Suprapubic skin (tissue), 4 donors: ENCODE results near the gene NFIB. TPM values are rescaled to one million over a fixed set of nuclear protein-coding genes. Genes with fewer than 3 reads are reported as not detected.
A peak's percentile ranks its signal among the peaks of the same experiment; 100 is the strongest.

Source experiments
- DNase-seq, 2 donors: peaks; one replicate each; pipeline ENCODE4 v3.0.0-alpha.2; 2019; ENCODE audit warnings: low spot score in 2 of 2
- H3K27ac ChIP-seq: fragments of 200-600 bp; sonication (generic); one replicate; pipeline ENCODE4 v1.5.1; 2019
- H3K27me3 ChIP-seq: fragments of 200-600 bp; sonication (generic); one replicate; pipeline ENCODE4 v1.5.1; 2019
- H3K36me3 ChIP-seq: fragments of 200-600 bp; sonication (generic); one replicate; pipeline ENCODE4 v1.5.1; 2019
- H3K4me1 ChIP-seq: fragments of 200-600 bp; sonication (generic); one replicate; pipeline ENCODE4 v1.5.1; 2019
- H3K4me3 ChIP-seq: fragments of 200-600 bp; sonication (generic); one replicate; pipeline ENCODE4 v1.5.1; 2019; ENCODE audit warnings: mild to moderate bottlenecking
- H3K9me3 ChIP-seq: fragments of 200-600 bp; sonication (generic); one replicate; pipeline ENCODE4 v1.5.1; 2019
- CTCF ChIP-seq, 2 donors: fragments of 200-600 bp in 1 of 2; fragments of 450-650 bp in 1 of 2; sonication (generic) in 1 of 2; IDR thresholded peaks; one replicate each; pipeline ENCODE4 v1.5.1; 2016 to 2019; ENCODE audit warnings: antibody characterized with exemption in 2 of 2, mild to moderate bottlenecking in 1 of 2, moderate library complexity in 1 of 2
- EP300 ChIP-seq: sonication (generic); formaldehyde crosslinking; IDR thresholded peaks from one replicate; pipeline ENCODE4 v1.6.1; 2017; ENCODE audit warnings: antibody characterized with exemption
- POLR2A ChIP-seq, 2 donors: fragments of 450-650 bp; IDR thresholded peaks; one replicate each; pipeline ENCODE4 v1.6.1; 2017; ENCODE audit warnings: antibody characterized with exemption in 2 of 2, mild to moderate bottlenecking in 2 of 2, moderate library complexity in 2 of 2
- POLR2AphosphoS5 ChIP-seq, 3 donors: sonication (generic); formaldehyde crosslinking; IDR thresholded peaks; one replicate each; pipeline ENCODE4 v1.6.1; 2017; ENCODE audit warnings: antibody characterized with exemption in 3 of 3
- WGBS: methylation state at CpG from one replicate; pipeline ENCODE4 v1.1.5; 2018; 5-methylcytosine and 5-hydroxymethylcytosine counted together
- total RNA-seq, 4 donors: library from RNA; depleted of rRNA; stranded (reverse); fragments of >200 nt; gene quantifications; one replicate each; pipeline ENCODE4 v1.1.0, GENCODE V29; 2016

The NFIB gene
- total RNA-seq, 4 donors from 2014 or later = 90.4 to 204 (median 112) TPM

- Histone ChIP-seq H3K4me1 (peaks cover 60% of the 10 kb centered on the region), H3K36me3 (no peaks in the 10 kb centered on the region), H3K9me3 (no peaks in the 10 kb centered on the region), H3K4me3 (peak overlapping the region; percentile 71), H3K27ac (peak overlapping the region; percentile 25), H3K27me3 (no peaks in the 10 kb centered on the region)
- TF ChIP-seq EP300 (no peak), CTCF (IDR thresholded peaks at IDR 0.05) (no peak), POLR2AphosphoS5 (IDR thresholded peaks at IDR 0.05) (no peak), POLR2A (IDR thresholded peaks at IDR 0.05) (no peak)
- 59% methylated on average over 26 of the region's 26 CpGs for WGBS
- DNase-seq = no peak
Measured at GRCh38 chr9:14306672-14307660, 7.0 kb downstream of the NFIB start.

- no peaks in the 10 kb centered on the region for H3K9me3 ChIP-seq
- WGBS = 54% methylated on average over 6 of the region's 6 CpGs
- no peaks in the 10 kb centered on the region for H3K36me3 ChIP-seq
- no peaks in the 10 kb centered on the region for H3K27me3 ChIP-seq
- peak overlapping the region; percentile 8 for H3K4me3 ChIP-seq
- TF ChIP-seq POLR2A (IDR thresholded peaks at IDR 0.05) = no peak
- no peak for TF ChIP-seq CTCF (IDR thresholded peaks at IDR 0.05)
- no peak for TF ChIP-seq EP300
- no peak for TF ChIP-seq POLR2AphosphoS5 (IDR thresholded peaks at IDR 0.05)
- H3K27ac ChIP-seq = no peak overlapping the region
- H3K4me1 ChIP-seq = peaks cover 67% of the 10 kb centered on the region
- DNase-seq = no peak
Measured at GRCh38 chr9:14306188-14306587, 7.8 kb downstream of the NFIB start.

- no peak for TF ChIP-seq CTCF (IDR thresholded peaks at IDR 0.05)
- no peak for TF ChIP-seq EP300
- no peak for TF ChIP-seq POLR2A (IDR thresholded peaks at IDR 0.05)
- TF ChIP-seq POLR2AphosphoS5 (IDR thresholded peaks at IDR 0.05) = no peak
- H3K27me3 ChIP-seq = no peaks in the 10 kb centered on the region
- no peak overlapping the region for H3K4me3 ChIP-seq
- DNase-seq = no peak
- H3K27ac ChIP-seq = no peak overlapping the region
- WGBS = 76% methylated on average over 3 of the region's 3 CpGs
- peaks cover 57% of the 10 kb centered on the region for H3K4me1 ChIP-seq
- H3K36me3 ChIP-seq = no peaks in the 10 kb centered on the region
- H3K9me3 ChIP-seq = no peaks in the 10 kb centered on the region
Measured at GRCh38 chr9:14304259-14304658, 9.7 kb downstream of the NFIB start.

- 80% methylated on average over 9 of the region's 9 CpGs for WGBS
- peaks cover 57% of the 10 kb centered on the region for H3K4me1 ChIP-seq
- H3K27ac ChIP-seq = peak overlapping the region; percentile 38
- no peak overlapping the region for H3K4me3 ChIP-seq
- TF ChIP-seq EP300 (no peak), POLR2A (IDR thresholded peaks at IDR 0.05) (no peak), CTCF (IDR thresholded peaks at IDR 0.05) (no peak), POLR2AphosphoS5 (IDR thresholded peaks at IDR 0.05) (no peak)
- no peaks in the 10 kb centered on the region for H3K27me3 ChIP-seq
- H3K36me3 ChIP-seq = no peaks in the 10 kb centered on the region
- no peak for DNase-seq
- H3K9me3 ChIP-seq = no peaks in the 10 kb centered on the region
Measured at GRCh38 chr9:14303521-14303920, 10.4 kb downstream of the NFIB start.

GRCh38 chr9:14303100-14303499 lies 10.8 kb downstream of the NFIB start:
- 56% methylated on average over 2 of the region's 2 CpGs for WGBS
- Histone ChIP-seq H3K27ac (peak overlapping the region; percentile 38), H3K4me3 (no peak overlapping the region), H3K27me3 (no peaks in the 10 kb centered on the region), H3K4me1 (peaks cover 57% of the 10 kb centered on the region), H3K36me3 (no peaks in the 10 kb centered on the region), H3K9me3 (no peaks in the 10 kb centered on the region)
- TF ChIP-seq POLR2A (IDR thresholded peaks at IDR 0.05) = no peak
- TF ChIP-seq EP300 = no peak
- TF ChIP-seq CTCF (IDR thresholded peaks at IDR 0.05) = no peak
- TF ChIP-seq POLR2AphosphoS5 (IDR thresholded peaks at IDR 0.05) = no peak
- DNase-seq = no peak
